HG03520 (cell line): ENCODE data around the gene RASSF4.

Experiments
- ATAC-seq: cut with Tn5 transposase; IDR thresholded peaks from one replicate; pipeline ENCODE4 v1.9.1; 2021; ENCODE audit warnings: mild to moderate bottlenecking, moderate library complexity; ENCODE audit not compliant: unreplicated experiment

Gene RASSF4

DNA sequence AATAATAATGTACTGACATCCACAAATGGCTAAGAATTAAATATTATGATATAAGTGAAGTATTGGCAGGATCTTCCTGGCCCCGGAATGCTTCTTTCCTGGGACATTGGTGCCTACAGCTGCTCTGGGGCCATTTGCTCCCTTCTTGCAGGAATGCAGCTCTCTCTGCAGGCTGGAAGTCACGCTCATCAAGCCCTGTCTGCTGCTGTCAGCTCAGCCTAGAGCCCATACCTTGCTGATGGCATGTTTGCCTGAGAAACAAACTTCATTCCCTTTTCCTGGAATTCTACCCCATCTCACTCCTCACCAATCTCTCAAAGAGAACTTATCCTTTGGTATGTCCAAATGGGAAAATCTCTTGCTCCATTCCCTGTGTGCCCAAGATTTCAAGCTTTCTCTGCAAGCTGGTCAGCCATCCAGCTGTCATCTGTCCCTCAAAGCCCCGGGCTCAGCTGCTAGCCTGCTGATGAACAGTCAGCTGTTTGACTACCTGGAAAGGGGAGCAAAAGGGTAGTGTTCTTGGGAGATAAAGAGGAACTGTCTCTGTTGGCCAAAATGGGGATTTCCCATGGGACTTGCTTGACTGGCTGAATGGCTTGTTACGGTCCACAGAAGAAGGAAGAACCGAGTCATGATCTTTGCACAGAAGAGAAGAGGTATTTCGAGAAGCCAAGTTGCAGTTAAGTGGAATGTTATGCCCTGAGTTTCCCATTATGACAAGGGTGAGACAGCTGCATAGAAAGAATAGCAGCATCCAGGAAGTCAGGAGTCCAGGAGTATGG, 12.0 kb upstream of the RASSF4 start:
- ATAC-seq: peak; percentile 48

- no peak for ATAC-seq
These were observed 11.0 kb upstream of the RASSF4 start for GRCh38 chr10:44948642-44949041.

DNA sequence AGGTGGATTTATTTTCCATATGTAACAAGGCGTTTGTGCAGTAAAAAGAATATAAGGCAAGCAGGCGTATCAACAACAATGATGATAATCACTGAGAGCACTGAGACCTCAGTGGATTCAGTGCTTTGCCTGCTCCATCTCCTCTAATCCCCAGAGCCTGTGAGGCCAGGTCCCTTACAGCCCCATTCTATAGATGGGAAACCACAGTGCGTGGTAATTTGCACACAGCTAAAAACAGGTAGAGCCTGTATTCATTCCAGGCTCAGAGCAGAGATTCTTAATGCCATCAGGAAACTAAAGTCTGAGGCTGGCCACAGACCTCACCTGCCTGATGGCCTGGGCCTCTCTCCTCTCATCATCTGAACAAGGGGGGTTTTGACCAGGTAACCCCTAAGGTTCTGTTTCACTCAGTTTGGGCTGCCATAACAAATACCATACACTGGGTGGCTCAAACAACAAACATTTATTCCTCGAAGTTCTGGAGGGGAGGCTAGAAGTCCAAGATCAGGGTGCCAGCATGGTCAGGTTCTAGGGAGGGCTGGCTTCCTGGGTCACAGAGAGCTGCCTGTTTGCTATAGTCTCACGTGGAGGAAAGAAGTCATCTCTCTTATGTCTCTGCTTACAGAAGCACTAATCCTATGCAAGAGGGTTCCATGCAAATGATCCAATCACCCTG, 10.3 kb upstream of the RASSF4 start:
- no peak for ATAC-seq

DNA sequence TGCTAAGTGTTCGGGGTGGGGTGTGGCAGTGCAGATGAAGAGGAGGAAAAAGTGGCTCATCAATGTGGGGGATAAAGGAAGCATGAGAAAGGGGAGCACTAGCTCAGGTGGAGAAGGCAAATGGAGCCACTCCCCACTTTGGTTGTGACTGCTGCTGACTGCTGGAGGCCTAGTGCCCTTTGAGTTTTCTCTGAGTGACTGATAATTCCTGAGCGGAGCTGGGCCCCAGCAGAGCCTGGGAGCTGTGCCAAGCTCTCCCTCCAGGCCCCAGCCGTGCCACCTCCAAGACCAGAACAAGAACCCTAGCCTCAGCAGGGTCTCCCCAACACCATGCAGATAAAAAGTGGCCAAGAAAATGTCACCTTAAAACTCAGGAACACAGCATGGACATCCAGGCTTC, 9.7 kb upstream of the RASSF4 start:
- no peak for ATAC-seq

DNA sequence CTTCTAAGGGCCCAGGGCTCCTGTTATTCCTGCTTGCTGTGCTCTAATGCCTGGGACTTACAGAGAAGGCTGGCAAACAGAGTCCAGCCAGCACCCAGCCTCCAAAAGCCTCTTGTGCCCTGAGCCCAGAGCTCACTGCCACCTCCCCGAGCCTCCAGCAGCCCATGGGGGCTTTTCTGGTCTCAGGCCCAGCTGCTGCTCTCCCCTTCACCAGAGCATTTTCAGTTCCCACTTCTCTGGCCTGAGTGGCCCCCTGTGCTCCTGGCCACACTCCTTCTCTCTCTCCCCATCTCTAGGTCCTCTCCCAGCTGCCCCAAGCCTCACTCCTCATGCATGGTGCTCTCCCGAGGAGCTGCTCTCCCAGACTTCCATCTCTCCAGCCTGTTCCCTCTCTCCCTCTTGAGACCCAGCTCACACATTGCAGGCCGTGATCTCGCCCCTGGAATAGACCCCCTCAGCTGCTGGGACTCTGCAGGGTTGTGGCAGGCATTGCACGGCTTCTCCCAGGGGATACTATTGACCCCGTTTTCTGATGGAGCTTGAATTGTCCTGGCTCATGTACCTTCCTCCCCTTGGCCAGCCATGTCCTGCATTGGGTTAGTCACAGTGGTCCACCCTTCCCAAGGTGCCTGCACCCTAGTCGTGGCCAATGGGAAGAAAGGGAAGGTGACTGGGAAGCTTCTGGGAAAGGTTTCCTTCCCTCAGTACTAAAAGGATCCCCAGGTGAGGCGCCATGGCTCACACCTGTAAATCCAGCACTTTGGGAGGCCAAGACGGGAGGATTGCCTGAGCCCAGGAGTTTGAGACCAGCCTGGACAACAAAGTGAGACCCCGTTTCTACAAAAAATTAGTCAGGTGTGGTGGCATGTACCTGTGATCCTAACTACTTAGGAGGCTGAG, 9.0 kb upstream of the RASSF4 start:
- no peak for ATAC-seq

DNA sequence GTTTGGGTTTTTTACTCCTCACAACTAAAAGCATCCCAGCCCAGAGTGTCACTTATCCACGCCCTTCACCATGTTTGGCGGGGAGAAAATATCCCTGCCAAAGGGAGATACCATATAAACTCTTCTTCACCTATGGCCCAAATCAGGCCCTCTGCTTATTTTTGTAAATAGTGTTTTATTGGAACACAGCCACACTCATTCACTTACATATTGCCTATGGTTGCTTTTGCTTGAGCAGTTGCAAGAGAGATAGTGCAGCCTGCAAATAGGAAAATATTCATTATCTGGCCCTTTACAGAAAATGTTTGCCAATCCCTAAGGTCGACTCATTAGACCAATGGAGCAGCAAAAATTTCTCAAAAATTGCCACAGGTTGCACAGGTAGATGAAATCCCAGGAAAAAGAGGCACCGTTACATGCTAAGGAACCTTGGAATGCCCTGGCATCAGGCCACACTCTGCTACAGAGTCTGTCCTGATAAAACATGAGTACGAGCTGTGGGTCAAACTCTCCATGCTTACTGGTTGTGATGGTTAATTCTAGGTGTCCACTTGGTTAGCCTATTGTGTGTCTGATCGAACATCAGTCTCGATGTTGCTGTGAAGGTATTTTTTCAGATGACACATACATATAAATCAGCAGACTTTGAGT, 7.9 kb upstream of the RASSF4 start:
- no peak for ATAC-seq

DNA sequence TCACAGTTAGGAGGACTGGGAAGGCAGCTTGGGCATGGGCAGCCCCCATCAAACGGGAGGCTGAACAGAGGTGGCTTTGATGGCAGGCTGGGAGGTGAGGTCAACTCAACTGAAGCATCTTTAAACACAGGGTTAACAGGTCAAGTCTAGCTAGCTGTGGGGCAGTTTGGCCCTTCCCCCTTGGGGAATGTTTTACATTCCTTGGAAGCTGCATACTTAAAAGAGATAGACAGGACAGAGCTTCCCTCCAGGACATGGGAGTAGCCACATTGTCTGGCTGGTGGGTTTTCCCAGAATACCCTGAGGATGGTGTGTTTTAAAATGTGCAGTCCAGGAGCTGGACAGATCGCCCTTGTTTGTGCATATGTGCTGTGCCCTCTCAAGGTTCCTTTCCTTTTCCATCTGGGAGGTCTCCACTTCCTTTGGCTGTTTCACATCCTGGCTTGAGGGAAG, 6.8 kb upstream of the RASSF4 start:
- ATAC-seq: no peak

DNA sequence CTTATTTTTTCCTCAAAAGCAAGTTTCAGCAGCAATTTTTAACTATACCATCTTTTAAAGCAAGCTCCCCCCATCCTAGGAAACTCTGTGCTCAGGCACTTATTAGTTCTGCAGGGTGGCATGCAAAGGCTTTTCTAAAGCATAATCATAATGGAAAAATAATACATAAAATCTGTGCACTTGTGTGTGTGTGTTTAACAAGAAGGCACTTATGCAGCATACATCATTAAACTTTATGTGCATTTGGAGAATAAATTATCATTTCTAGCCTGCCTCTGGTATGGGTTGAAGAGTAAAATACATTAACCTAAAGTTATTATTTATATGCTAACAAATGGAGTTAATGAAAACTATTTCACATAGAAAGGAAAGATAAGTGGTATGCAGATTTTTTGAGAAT, 5.6 kb upstream of the RASSF4 start:
- no peak for ATAC-seq

- ATAC-seq: no peak
These were observed 4.6 kb upstream of the RASSF4 start for GRCh38 chr10:44954962-44955361.

- no peak for ATAC-seq
These were observed 4.1 kb upstream of the RASSF4 start for GRCh38 chr10:44955413-44956070.

DNA sequence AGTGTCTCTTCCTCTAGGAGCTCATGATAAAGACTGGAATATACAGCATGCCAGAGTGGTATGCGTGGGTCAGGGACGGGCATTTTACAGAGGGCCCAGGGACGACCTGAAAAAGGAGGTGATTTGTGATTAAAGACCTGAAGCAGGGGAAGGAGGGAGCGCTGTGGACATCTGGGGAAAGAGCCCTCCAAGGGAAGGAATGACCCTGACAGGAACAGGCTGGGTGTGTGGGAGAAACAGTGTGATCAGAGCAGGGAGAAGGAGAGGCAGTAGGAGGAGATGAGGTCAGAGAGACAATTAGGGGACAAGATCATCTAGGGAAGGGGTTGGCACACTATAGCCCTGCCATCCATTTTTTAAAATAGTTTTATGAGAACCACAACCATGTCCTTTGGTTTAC, 3.4 kb upstream of the RASSF4 start:
- no peak for ATAC-seq

GRCh38 chr10:44956717-44957706, 2.6 kb upstream of the RASSF4 start:
- ATAC-seq: no peak

DNA sequence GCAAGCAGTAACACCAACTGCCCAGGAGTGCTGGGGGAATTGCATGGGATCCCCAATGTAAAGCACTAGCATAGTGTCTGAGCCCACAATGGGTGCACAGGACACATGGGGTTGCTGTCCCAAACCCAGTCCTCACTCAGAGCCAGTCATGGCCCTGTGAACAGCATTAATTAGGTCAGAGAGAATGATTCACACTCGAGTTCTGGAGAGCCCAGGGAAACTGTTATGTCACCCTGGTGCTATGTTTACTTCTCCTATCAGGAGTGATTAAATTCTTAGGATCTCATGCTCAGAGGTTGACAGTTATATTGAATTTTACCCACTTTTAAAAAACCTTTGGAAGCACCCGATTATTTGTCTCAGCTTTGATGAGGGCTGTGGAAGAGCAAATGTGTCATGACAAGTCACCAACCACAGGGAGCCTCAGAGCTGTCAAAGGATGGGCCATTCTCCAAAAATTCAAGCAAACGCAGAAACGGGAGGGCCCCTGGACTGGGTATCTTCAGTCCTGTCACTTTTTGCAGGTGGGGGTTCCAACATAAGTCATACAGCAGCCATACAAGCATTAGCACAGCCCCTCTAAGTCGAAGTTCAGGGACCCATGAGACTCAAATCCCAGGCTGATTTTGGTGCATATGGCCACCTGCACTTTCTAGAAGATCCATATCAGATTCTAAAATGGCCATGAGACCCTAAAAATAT, 1.3 kb upstream of the RASSF4 start:
- ATAC-seq: no peak

DNA sequence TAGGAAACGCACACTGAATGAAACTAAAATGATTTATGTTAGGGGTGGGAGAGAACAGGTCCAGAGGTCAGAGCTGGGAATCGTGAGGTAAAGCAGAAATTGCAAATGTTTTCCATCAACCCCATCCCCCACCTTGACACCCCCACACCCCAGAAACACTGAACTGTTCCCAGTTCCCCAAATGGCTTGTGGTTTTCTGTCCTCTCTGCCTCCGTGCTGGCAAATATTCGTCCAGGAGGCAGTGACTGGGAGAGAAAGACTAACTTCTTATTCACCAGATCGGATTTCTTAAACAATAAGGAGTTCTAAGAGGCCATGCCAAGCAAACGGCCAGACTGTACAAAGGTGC, 730 bp upstream of the RASSF4 start:
- no peak for ATAC-seq

- ATAC-seq: no peak
These were observed 472 bp downstream of the RASSF4 start for GRCh38 chr10:44960088-44960460.

GRCh38 chr10:44960482-44961229, 1.1 kb downstream of the RASSF4 start:
- ATAC-seq: no peak

- no peak for ATAC-seq
These were observed 1.6 kb downstream of the RASSF4 start for GRCh38 chr10:44961230-44961571.
